ENCODE results near the gene ETV6.

ETV6 gene

GRCh38 chr12:11722578-11723138 lies 73.2 kb downstream of the ETV6 start:
- no peak for DNase-seq

DNA sequence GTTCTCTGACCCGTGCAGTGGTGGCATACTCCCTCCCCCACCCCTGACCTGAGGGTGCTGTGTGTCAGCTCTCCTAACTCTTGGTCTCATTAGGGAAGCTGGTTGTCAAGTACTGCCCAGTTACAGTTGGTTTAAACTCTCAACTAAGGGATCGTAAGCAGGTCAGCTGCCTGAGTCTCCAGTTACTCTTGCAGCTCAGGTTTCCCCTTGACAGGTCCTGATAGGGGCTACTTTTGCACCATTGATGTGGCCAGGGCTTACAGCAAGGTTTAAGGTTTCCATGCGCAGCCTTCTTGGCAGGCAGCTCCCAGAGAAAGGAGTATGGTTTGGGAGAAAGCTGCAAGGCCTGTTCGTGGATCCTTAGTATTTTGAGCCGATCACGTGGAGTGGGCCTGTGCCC lies 74.5 kb downstream of the ETV6 start:
- no peak for DNase-seq

DNA sequence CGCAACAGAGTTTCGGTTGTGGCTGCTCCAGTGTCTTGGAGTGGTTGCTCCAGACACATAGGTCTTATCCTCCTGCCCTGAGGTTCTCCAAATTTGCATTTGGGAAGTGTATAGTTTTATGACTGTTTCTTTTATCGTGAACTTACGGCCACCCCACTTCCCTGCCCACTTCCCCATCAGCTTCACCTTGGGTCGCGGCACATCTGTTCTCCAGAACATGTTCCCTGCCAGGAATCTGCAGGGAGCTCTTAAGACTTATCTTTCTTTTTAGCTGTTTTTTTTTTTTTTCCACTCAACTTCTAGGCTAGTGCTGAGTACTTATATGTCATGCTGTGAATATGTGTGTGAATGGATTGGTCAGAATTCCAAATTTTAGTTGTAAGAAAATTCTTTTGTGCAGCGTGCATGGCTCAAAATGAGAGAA lies 75.4 kb downstream of the ETV6 start:
- no peak for DNase-seq

DNA sequence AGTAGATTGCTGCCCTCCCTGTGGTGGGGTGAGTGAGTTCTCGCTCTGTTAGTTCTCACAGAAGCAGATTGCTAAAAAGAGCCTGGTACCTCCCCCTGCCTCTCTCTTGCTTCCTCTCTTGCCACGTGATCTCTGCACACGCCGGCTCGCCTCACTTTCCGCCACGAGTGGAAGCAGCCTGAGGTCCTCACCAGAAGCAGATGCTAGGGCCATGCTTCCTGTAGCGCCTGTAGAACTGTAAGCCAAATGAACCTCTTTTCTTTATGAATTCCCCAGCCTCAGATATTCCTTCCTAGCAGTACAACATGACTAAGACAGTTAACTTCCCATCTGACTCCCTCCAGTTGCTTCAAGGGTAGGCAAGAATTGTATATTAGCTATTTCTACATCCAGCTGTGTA lies 76.2 kb downstream of the ETV6 start:
- no peak for DNase-seq

GRCh38 chr12:11726659-11727058 lies 77.2 kb downstream of the ETV6 start:
- no peak for DNase-seq

GRCh38 chr12:11727133-11727664 lies 77.7 kb downstream of the ETV6 start:
- peak; percentile 53 for DNase-seq

DNA sequence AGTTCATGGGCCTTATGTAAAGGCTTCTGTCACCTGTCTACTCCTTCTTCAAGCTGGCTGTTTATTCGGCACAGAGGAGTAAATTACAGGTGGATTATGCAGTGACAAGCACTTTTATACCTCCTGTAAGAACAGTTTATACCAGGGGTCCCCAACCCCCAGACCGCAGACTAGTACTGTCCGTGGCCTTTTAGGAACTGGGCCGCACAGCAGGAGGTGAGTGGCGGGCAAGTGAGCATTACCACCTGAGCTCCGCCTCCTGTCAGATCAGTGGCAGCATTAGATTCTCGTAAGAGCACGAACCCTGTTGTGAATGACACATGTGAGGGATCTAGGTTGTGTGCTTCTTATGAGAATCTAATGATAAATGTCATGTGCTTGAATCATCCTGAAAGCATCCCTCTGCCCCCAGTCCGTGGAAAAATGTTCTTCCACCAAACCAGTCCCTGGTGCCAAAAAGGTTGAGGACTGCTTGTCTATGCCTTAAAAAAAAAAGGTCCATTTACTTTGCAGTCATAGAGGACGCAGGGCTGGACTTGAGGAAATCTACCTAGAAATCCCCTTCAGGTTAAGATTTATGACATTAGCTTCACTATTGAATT lies 78.8 kb downstream of the ETV6 start:
- DNase-seq = no peak

GRCh38 chr12:11729008-11729407 lies 79.5 kb downstream of the ETV6 start:
- DNase-seq = peak; percentile 8

DNA sequence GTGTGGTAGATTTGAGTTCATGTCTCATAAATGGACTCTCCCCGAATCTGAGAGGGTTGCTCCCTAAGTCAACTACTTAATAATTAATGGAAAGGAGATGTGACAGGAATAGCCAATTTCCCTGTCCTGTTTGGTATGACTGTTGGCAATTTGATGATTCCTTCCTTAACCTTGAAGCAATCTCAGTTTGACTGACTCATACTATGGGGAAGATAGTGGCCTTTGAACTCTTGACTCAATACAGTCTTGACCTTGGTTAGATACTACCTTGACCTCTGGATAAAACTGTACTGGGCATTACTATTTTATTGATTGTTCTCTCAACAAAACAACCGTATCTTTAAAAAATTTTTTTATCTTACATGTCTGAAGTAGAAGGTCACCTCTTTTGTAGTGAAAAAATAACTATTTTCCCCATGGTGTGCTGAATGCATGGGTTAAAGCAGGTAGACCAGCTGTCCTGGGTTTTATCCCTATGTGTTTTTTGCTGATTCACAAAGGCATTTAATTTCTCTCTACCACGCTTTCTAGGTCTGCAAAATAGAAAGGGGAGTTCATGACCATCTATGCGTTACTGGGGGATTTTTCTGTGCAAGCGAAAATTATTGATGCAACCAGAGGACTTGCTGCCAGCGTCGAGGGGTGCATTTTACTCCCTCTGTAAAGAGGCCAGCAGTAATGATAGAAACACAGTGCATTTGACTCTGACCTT lies 80.1 kb downstream of the ETV6 start:
- no peak for DNase-seq

DNA sequence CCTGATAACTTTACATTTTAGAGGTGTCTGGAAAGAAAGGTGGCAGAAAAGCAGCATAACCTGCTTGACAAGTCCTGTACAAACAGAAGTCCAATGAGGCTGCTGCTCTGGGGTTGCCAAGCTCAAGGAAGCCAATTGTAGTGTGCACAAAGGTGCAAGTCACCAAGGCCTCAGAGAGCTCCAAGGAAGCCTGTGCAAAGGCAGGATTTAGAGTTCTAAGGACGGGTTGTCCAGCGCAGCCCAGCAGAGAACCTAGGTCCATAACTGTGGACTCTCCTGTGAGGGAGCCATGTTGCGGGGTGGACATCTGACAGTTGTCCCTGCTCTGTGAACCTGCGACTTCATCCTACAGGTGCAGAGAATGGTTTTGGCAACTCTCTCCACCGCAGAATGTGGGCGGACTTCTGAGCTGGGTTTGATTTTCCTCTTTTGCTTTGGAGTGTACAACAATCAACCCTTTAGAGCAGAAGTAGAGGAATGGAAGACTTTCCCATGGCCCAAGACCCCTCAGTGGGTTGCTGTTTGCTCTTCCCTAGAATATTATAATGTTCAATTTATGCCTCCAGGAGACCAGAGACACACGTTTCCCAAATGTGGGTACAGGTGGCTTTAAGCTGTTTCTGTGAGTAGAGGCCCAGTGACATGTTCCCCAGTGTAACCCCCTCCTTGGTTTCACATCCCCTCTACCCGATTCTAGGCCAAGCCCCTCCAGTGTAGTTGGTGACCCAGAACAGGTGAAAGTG lies 81.0 kb downstream of the ETV6 start:
- DNase-seq = no peak

GRCh38 chr12:11731042-11731357 lies 81.5 kb downstream of the ETV6 start:
- DNase-seq = no peak

GRCh38 chr12:11731455-11731854 lies 82.0 kb downstream of the ETV6 start:
- peak; percentile 23 for DNase-seq

DNA sequence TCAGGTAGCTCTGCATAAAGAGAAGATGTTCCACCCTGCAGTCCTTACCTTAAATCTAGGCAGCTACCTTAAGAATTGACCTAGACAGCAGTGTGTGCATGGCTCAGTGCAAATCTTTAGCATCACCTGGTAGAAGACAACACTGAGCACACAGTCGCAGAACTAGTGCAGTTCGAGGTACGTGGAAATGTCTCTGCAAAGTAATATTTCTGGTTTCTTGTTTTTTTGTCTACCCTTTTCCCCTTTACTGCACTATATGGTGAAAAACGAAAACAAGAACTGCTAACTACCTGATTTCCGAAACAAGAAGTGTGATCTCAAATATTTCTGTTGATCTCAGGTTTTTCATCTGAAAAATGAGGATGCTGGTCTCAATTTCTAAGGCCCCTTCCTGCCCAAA lies 82.5 kb downstream of the ETV6 start:
- DNase-seq = no peak

DNA sequence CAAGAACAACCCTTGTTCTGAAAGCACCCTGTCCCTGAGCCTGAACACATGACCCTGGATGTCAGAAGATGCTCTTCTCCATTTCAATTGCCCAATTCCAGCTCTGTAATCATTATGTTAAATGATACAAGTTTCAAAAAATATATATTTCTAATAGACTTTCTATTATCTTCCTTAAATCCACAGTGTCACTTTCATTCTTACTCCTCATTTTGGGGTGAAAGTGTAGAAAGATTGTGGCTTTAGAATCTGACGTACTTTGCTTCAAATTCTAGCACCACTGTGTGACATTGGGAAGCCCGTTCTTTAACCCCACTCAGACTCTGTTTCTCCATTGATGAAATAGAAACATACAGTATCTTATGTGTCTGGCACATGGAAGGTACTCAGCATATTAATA lies 83.2 kb downstream of the ETV6 start:
- DNase-seq = no peak

GRCh38 chr12:11734580-11735180 lies 85.2 kb downstream of the ETV6 start:
- no peak for DNase-seq

- no peak for DNase-seq
Measured at GRCh38 chr12:11738450-11738849, 89.0 kb downstream of the ETV6 start.

DNA sequence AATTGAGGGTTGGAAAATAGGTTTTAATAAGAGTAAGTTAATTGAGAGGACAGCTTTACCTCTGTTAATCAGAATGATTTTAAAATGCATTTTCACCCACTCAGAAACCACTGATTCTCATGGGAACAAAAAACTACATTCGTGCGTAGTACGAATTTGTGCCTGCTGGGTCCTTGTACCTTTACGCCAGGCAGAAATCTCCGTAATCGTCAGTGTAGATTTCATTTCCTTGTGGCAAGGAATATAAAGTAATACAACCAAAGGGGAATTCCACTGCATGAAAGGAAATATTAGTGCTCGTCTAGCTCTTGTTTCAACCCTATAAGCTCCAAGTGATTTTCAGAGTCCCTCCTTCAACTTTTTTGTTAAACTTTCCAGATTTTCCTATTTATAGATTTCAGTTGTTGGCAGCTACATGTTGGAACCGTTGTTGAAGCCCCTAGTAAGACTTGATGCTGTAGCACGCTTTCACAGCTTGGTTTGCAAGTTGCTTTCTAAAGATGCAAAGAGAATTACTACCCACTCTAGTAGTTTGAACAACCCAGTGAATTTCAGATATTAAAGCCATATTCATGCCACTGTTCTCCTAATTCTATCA lies 90.6 kb downstream of the ETV6 start:
- no peak for DNase-seq

DNA sequence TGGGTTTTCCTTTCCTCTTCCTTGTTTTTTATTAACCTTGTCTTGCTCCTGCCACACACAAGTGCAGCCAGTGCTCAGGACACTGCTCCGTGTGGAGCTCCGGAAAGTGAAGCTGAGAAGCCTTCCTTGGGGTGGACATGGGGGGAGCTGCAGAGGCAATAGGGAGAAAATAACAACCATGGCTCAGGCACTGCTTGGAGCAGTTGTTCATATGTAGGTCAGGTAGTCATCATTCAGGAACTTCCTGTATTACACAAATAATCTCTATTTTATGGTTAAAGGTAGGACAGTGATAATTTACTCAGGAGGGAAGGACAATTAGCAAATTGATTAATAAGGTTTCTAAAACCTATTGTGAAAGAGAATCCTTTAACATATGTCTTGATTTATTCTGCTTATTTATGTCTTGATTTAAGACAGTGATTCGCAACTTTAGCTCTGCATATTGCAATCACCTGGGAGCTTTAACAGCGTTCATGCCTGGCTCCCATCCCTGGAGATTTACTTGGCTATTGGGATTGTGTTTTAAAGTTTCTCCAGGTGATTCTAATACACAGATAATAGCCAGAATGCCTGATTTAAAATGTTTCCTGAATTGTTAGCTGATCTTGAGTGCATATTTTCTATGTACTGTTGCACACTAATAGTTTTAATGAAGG lies 92.1 kb downstream of the ETV6 start:
- DNase-seq = no peak

- no peak for DNase-seq
Measured at GRCh38 chr12:11743423-11744409, 94.2 kb downstream of the ETV6 start.

GRCh38 chr12:11744410-11744801 lies 94.9 kb downstream of the ETV6 start:
- DNase-seq = no peak

- DNase-seq = no peak
Measured at GRCh38 chr12:11745113-11745512, 95.6 kb downstream of the ETV6 start.

Data from CD4-positive, alpha-beta T cell treated with Interleukin-10 for 1 hour (primary cell).